Measurements from ENCODE around the gene PPP1R36.

Gene PPP1R36

GRCh38 chr14:64636208-64636979, 86.6 kb downstream of the PPP1R36 start:
- TF ChIP-seq CTCF (IDR thresholded peaks at IDR 0.05; ENCODE audit: insufficient read depth, low read depth, low read length, missing control alignments) = peak; percentile 84
- peak; percentile 64 for DNase-seq (ENCODE audit: low read depth)
- H3K4me3 ChIP-seq (ENCODE audit: low read length) = no peak overlapping the region

- no peak for DNase-seq (ENCODE audit: low read depth)
- H3K4me3 ChIP-seq (ENCODE audit: low read length) = no peak overlapping the region
- TF ChIP-seq CTCF (IDR thresholded peaks at IDR 0.05; ENCODE audit: insufficient read depth, low read depth, low read length, missing control alignments) = no peak
Measured at GRCh38 chr14:64636980-64637429, 87.2 kb downstream of the PPP1R36 start.

- no peak overlapping the region for H3K4me3 ChIP-seq (ENCODE audit: low read length)
- peak; percentile 32 for DNase-seq (ENCODE audit: low read depth)
- no peak for TF ChIP-seq CTCF (IDR thresholded peaks at IDR 0.05; ENCODE audit: insufficient read depth, low read depth, low read length, missing control alignments)
Measured at GRCh38 chr14:64637735-64638473, 88.1 kb downstream of the PPP1R36 start.

- DNase-seq (ENCODE audit: low read depth) = no peak
Measured at GRCh38 chr14:64638625-64639024, 88.9 kb downstream of the PPP1R36 start.

More at GRCh38 chr14:64638625-64639024, 88.9 kb downstream of the PPP1R36 start:
- no peak overlapping the region for H3K4me3 ChIP-seq (ENCODE audit: low read length)
- TF ChIP-seq CTCF (IDR thresholded peaks at IDR 0.05; ENCODE audit: insufficient read depth, low read depth, low read length, missing control alignments) = no peak

All from epithelial cell of esophagus (primary cell).